Measurements from ENCODE around the gene PRKN. TPM values are rescaled to one million over a fixed set of nuclear protein-coding genes. Genes with fewer than 3 reads are reported as not detected.

The PRKN gene
- total RNA-seq, 3 donors from 2014 or later = 5.2 to 10.2 (median 8.1) TPM

DNA sequence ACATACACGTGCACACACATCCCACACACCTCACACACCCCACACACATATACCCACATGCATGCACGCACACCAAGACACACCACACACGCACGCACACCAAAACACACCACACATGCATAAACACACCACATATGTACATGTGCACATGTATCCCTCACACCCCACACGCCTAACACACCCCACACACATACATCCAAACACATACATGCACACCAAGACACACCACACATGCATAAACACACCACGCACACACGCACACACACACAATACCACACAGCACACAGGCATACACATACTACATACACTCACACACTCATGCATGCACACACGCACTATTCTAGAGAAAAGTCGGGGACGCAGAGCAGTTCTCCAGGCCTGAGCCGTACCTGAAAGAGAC lies 671.5 kb downstream of the PRKN start:
- intact Hi-C loops (cut with DNase I, micrococcal nuclease) = no loop called here
- Histone ChIP-seq H3K36me3 (ENCODE audit: low read depth) (no peaks in the 10 kb centered on the region), H3K4me3 (no peak overlapping the region), H3K4me1 (ENCODE audit: low read depth) (no peaks in the 10 kb centered on the region), H3K9me3 (no peaks in the 10 kb centered on the region)
- TF ChIP-seq, protein P1, sequence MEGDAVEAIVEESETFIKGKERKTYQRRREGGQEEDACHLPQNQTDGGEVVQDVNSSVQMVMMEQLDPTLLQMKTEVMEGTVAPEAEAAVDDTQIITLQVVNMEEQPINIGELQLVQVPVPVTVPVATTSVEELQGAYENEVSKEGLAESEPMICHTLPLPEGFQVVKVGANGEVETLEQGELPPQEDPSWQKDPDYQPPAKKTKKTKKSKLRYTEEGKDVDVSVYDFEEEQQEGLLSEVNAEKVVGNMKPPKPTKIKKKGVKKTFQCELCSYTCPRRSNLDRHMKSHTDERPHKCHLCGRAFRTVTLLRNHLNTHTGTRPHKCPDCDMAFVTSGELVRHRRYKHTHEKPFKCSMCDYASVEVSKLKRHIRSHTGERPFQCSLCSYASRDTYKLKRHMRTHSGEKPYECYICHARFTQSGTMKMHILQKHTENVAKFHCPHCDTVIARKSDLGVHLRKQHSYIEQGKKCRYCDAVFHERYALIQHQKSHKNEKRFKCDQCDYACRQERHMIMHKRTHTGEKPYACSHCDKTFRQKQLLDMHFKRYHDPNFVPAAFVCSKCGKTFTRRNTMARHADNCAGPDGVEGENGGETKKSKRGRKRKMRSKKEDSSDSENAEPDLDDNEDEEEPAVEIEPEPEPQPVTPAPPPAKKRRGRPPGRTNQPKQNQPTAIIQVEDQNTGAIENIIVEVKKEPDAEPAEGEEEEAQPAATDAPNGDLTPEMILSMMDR (IDR thresholded peaks at IDR 0.05) = no peak
- DNase-seq (no peak), ATAC-seq (no peak)

DNA sequence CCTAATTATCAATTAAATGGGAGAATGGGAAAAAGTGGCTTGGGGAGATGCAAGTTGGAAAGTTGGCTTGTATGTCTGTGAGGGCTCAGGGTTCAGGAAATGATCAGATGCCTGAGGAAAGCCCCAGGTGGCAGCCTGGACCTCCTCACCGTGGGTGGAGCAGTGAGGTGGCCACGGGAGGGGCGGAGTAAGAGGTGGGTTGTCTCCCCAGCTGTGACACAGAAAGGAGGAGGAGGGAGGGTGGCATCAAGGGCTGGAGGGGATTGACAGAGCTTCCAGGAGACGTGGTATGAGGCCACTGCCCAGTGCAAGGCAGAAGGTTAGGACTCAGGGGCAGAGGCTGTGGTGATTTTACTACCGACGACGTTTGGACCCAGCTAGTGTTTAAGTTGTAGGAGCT lies 672.2 kb downstream of the PRKN start:
- no peaks in the 10 kb centered on the region for H3K36me3 ChIP-seq (ENCODE audit: low read depth)
- no peaks in the 10 kb centered on the region for H3K4me1 ChIP-seq (ENCODE audit: low read depth)
- intact Hi-C loops (cut with DNase I, micrococcal nuclease) = no loop called here
- TF ChIP-seq, protein P1 (IDR thresholded peaks at IDR 0.05) = no peak
- H3K9me3 ChIP-seq = no peaks in the 10 kb centered on the region
- DNase-seq = no peak
- no peak overlapping the region for H3K4me3 ChIP-seq
- no peak for ATAC-seq

GRCh38 chr6:162053084-162053483 lies 674.5 kb downstream of the PRKN start:
- Histone ChIP-seq H3K4me3 (no peak overlapping the region), H3K9me3 (no peaks in the 10 kb centered on the region), H3K4me1 (ENCODE audit: low read depth) (no peaks in the 10 kb centered on the region), H3K36me3 (ENCODE audit: low read depth) (no peaks in the 10 kb centered on the region)
- TF ChIP-seq, protein P1 (IDR thresholded peaks at IDR 0.05) = no peak
- DNase-seq = no peak
- intact Hi-C loops (cut with DNase I, micrococcal nuclease) = no loop called here
- ATAC-seq = no peak

GRCh38 chr6:162050579-162050978 lies 677.0 kb downstream of the PRKN start:
- Histone ChIP-seq H3K4me3 (no peak overlapping the region), H3K4me1 (ENCODE audit: low read depth) (no peaks in the 10 kb centered on the region), H3K9me3 (no peaks in the 10 kb centered on the region), H3K36me3 (ENCODE audit: low read depth) (no peaks in the 10 kb centered on the region)
- ATAC-seq (no peak), DNase-seq (no peak)
- TF ChIP-seq, protein P1 (IDR thresholded peaks at IDR 0.05) = no peak
- intact Hi-C loops (cut with DNase I, micrococcal nuclease) = no loop called here

GRCh38 chr6:162046324-162046723 lies 681.2 kb downstream of the PRKN start:
- Histone ChIP-seq H3K4me1 (ENCODE audit: low read depth) (no peaks in the 10 kb centered on the region), H3K4me3 (no peak overlapping the region), H3K36me3 (ENCODE audit: low read depth) (no peaks in the 10 kb centered on the region), H3K9me3 (no peaks in the 10 kb centered on the region)
- TF ChIP-seq, protein P1 (IDR thresholded peaks at IDR 0.05) = no peak
- intact Hi-C loops (cut with DNase I, micrococcal nuclease) = no loop called here
- no peak for ATAC-seq
- no peak for DNase-seq

DNA sequence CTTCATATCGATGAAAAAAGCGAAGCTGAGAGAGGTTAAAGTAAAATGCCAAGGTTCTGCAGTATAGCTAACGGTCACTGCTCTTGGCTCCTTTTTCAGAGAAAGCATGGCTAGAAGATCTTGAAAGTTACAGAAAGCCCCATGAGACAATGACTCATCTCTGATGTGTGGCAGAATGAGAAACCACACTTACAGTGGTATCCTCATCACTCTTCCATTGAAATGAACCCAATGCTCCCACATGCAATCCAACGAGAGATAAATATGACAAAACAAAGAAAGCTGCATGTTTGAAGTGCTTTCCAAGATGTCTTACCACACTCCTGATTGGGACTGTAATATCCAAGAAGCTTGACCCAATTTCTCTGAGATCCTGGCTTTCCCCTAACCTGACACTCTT lies 694.9 kb downstream of the PRKN start:
- intact Hi-C loops (cut with DNase I, micrococcal nuclease) = no loop called here
- TF ChIP-seq, protein P1 (IDR thresholded peaks at IDR 0.05) = no peak
- ATAC-seq (no peak), DNase-seq (no peak)
- H3K4me3 ChIP-seq = no peak overlapping the region
- no peaks in the 10 kb centered on the region for H3K4me1 ChIP-seq (ENCODE audit: low read depth)
- no peaks in the 10 kb centered on the region for H3K9me3 ChIP-seq
- H3K36me3 ChIP-seq (ENCODE audit: low read depth) = no peaks in the 10 kb centered on the region
